Endothelial cell of umbilical vein (primary cell): ENCODE results near the gene PRR15L. TPM values are rescaled to one million over a fixed set of nuclear protein-coding genes. Genes with fewer than 3 reads are reported as not detected.

Experiments used
- BruUV-seq: library from RNA; stranded (reverse); fragments of 400-500 nt; replicated peaks from 2 replicates; lab custom pipeline; 2021; lab: Mats Ljungman, UMichigan
- CTCF ChIA-PET: fragments of 300-600, 350-600 bp; sonication (Branson Sonifier 250); formaldehyde crosslinking; loops from one replicate; lab custom pipeline; 2021; ENCODE audit warnings: antibody characterized with exemption, inconsistent platforms; lab: Charles Lee
- POLR2A ChIA-PET: fragments of 300-600, 350-600 bp; sonication (Branson Sonifier 250); formaldehyde crosslinking; loops from one replicate; lab custom pipeline; 2021; ENCODE audit warnings: antibody characterized with exemption, inconsistent platforms; lab: Charles Lee
- DNase-seq: peaks from one replicate; pipeline ENCODE4 v3.0.0-alpha.2; 2011; ENCODE audit warnings: low read depth, low spot score
- FAIRE-seq: peaks from 2 replicates; lab custom pipeline; 2011; peaks lifted over from hg19 to GRCh38; lab: Jason Lieb, UNC
- H2AFZ ChIP-seq: 2 replicates; pipeline ENCODE4 v1.6.0; 2012; ENCODE audit warnings: low read depth, low read length, control low read depth, inconsistent platforms
- H3K27ac ChIP-seq: 2 replicates; pipeline ENCODE4 v1.5.1; 2011; ENCODE audit warnings: low read depth, mild to moderate bottlenecking, control low read depth, low read length, moderate library complexity; ENCODE audit not compliant: insufficient read depth
- H3K27me3 ChIP-seq, 2 experiments: 2 replicates each; pipeline versions ENCODE4 v1.6.0 to v1.6.1; 2011; ENCODE audit warnings: low read length in 2 of 2, mixed read lengths in 1 of 2; ENCODE audit not compliant: control insufficient read depth in 2 of 2, insufficient read depth in 2 of 2
- H3K36me3 ChIP-seq, 2 experiments: 2 replicates in 1 of 2; 3 replicates in 1 of 2; pipeline ENCODE4 v1.5.1; 2011; ENCODE audit warnings: low read length in 2 of 2, mild to moderate bottlenecking in 1 of 2, moderate library complexity in 1 of 2; ENCODE audit not compliant: control insufficient read depth in 2 of 2, insufficient read depth in 2 of 2; ENCODE audit errors: extremely low read depth in 1 of 2
- H3K4me1 ChIP-seq: 3 replicates; pipeline ENCODE4 v1.5.1; 2011; ENCODE audit warnings: mild to moderate bottlenecking, low read length; ENCODE audit not compliant: control insufficient read depth, insufficient read depth; ENCODE audit errors: extremely low read depth
- H3K4me2 ChIP-seq: 2 replicates; pipeline ENCODE4 v1.6.1; 2011; ENCODE audit warnings: low read length, control low read depth, mixed read lengths; ENCODE audit not compliant: insufficient read depth
- H3K4me3 ChIP-seq, 3 experiments: fragments of 200-600 bp in 1 of 3; sonication (generic), shearing (Covaris generic) in 1 of 3; replicated peaks in 1 of 3; 2 replicates each; pipeline ENCODE4 v1.5.1; 2011 to 2016; ENCODE audit warnings: control low read depth in 3 of 3, low read length in 3 of 3, mild to moderate bottlenecking in 2 of 3, inconsistent platforms in 1 of 3, low read depth in 1 of 3, moderate library complexity in 1 of 3; ENCODE audit not compliant: insufficient read depth in 1 of 3
- H3K79me2 ChIP-seq: 2 replicates; pipeline ENCODE4 v1.6.0; 2012; ENCODE audit warnings: low read length, inconsistent platforms; ENCODE audit not compliant: control insufficient read depth, insufficient read depth
- H3K9ac ChIP-seq: replicated peaks from 2 replicates; pipeline ENCODE3; 2011; ENCODE audit warnings: low read length, control low read depth; ENCODE audit not compliant: insufficient read depth; ENCODE audit errors: extremely low read depth
- H3K9me1 ChIP-seq: replicated peaks from 3 replicates; pipeline ENCODE4 v1.6.0; 2011; ENCODE audit warnings: mild to moderate bottlenecking, low read length; ENCODE audit not compliant: control insufficient read depth, insufficient read depth; ENCODE audit errors: extremely low read depth
- H3K9me3 ChIP-seq: replicated peaks from 2 replicates; pipeline ENCODE4 v1.5.1; 2012; ENCODE audit warnings: low read length, inconsistent platforms; ENCODE audit not compliant: control insufficient read depth, insufficient read depth
- H4K20me1 ChIP-seq: replicated peaks from 2 replicates; pipeline ENCODE3; 2011; ENCODE audit warnings: mild to moderate bottlenecking, low read length; ENCODE audit not compliant: control insufficient read depth, insufficient read depth; ENCODE audit errors: extremely low read depth
- EZH2 ChIP-seq: IDR thresholded peaks from 2 replicates; pipeline ENCODE4 v1.6.1; 2012; ENCODE audit warnings: borderline replicate concordance, low read depth, mild to moderate bottlenecking, moderate library complexity, low read length, inconsistent platforms; ENCODE audit not compliant: severe bottlenecking
- FOS ChIP-seq: IDR thresholded peaks from 2 replicates; pipeline ENCODE4 v1.6.1; 2011; ENCODE audit warnings: mild to moderate bottlenecking, low read length, moderate library complexity, borderline replicate concordance; ENCODE audit not compliant: insufficient read depth
- GATA2 ChIP-seq: IDR thresholded peaks from 2 replicates; pipeline ENCODE4 v1.7.0; 2011; ENCODE audit warnings: low read depth, mild to moderate bottlenecking, moderate library complexity, mixed read lengths, low read length; ENCODE audit not compliant: insufficient read length, insufficient read depth
- JUN ChIP-seq: IDR thresholded peaks from 2 replicates; pipeline ENCODE4 v1.6.1; 2011; ENCODE audit warnings: borderline replicate concordance, low read depth; ENCODE audit not compliant: insufficient read length, insufficient read depth
- MYC ChIP-seq: IDR thresholded peaks from one replicate; pipeline ENCODE4 v1.6.1; 2011; ENCODE audit warnings: mild to moderate bottlenecking, low read depth, low read length
- POLR2A ChIP-seq: IDR thresholded peaks from 2 replicates; pipeline ENCODE4 v1.6.1; 2012; ENCODE audit warnings: low read depth, mild to moderate bottlenecking, control low read depth, low read length
- POLR2AphosphoS5 ChIP-seq: IDR thresholded peaks from 2 replicates; pipeline ENCODE4 v1.6.1; 2012; ENCODE audit warnings: low read depth, mild to moderate bottlenecking, control low read depth, low read length, moderate library complexity; ENCODE audit not compliant: insufficient read depth
- dilution Hi-C: fragments of 300-500 bp; cut with MboI; formaldehyde crosslinking; loops from one replicate; pipeline ENCODE4 v1.15.0; 2019; ENCODE audit warnings: low sequenced_read_pairs; ENCODE audit not compliant: extremely low pct_ligation_motif_present
- intact Hi-C: fragments of 100-400 bp; cut with micrococcal nuclease; formaldehyde crosslinking; loops from one replicate; pipeline ENCODE4 v1.10.0; 2022
- polyA plus RNA-seq, 4 experiments: library from polyadenylated mRNA; depleted of rRNA in 3 of 4; stranded (reverse) in 3 of 4; unstranded in 1 of 4; fragments of >200 nt; gene quantifications; 2 replicates each; pipeline versions ENCODE4 v1.2.1 to v1.2.3, GENCODE V29; 2011 to 2012; ENCODE audit warnings: missing spikeins in 1 of 4
- total RNA-seq: library from RNA; stranded (reverse); gene quantifications from 2 replicates; pipeline ENCODE4 v1.2.3, GENCODE V29; 2021
- TF ChIP-seq, protein P1 (sequence below): IDR thresholded peaks from 2 replicates; pipeline ENCODE4 v1.6.1; 2011; ENCODE audit not compliant: insufficient read depth, insufficient read length
- TF ChIP-seq, protein P2 (sequence below), 2 donors: IDR thresholded peaks; 1 replicate in 1 of 2; 2 replicates in 1 of 2; pipeline ENCODE4 v1.5.1; 2011; ENCODE audit warnings: low read length in 2 of 2, mild to moderate bottlenecking in 2 of 2, moderate library complexity in 2 of 2, control low read depth in 1 of 2, inconsistent platforms in 1 of 2, low read depth in 1 of 2; ENCODE audit not compliant: insufficient read depth in 1 of 2; ENCODE audit errors: extremely low read depth in 1 of 2

The PRR15L gene
- total and polyA plus RNA-seq, 2 donors (not counting 3 experiments of a cell fraction or from before 2014, with no cell fraction given), result not detected

DNA sequence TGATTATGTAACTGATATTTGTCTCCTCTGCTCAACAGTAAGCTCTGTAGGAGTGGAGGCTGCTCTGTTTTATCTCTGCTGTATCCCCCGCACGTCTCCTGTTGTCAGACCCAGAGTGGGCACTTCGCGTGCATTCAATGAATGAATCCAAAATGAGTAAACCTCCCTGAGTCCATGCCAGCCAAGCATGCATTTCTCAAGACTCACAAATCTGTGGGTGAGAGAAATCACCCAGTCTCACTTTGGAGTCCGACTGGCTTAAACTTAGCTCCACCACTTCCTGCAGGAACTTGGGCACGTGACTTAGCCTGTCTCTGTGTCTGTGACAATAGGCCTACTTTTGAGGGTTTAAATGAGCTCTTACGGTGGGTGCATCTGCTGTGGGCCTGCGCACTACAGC, 12.6 kb downstream of the PRR15L start:
- CTCF ChIA-PET, result interaction anchor here (1.0 to 1.3 kb wide), 3 partner anchors 12 to 73 kb away, joined by 3 to 4 read pairs (median 4); partner anchors contain the start of gene CDK5RAP3
- H2AFZ ChIP-seq, result no peak overlapping the region
- intact Hi-C loops (no loop called here), dilution Hi-C loops (no loop called here)
- TF ChIP-seq GATA2 (no peak), FOS (no peak), EZH2 (no peak), MYC (no peak), POLR2AphosphoS5 (no peak), POLR2A (no peak), JUN (no peak)
- TF ChIP-seq, protein P1, sequence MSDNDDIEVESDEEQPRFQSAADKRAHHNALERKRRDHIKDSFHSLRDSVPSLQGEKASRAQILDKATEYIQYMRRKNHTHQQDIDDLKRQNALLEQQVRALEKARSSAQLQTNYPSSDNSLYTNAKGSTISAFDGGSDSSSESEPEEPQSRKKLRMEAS, result no peak
- TF ChIP-seq, protein P2, sequence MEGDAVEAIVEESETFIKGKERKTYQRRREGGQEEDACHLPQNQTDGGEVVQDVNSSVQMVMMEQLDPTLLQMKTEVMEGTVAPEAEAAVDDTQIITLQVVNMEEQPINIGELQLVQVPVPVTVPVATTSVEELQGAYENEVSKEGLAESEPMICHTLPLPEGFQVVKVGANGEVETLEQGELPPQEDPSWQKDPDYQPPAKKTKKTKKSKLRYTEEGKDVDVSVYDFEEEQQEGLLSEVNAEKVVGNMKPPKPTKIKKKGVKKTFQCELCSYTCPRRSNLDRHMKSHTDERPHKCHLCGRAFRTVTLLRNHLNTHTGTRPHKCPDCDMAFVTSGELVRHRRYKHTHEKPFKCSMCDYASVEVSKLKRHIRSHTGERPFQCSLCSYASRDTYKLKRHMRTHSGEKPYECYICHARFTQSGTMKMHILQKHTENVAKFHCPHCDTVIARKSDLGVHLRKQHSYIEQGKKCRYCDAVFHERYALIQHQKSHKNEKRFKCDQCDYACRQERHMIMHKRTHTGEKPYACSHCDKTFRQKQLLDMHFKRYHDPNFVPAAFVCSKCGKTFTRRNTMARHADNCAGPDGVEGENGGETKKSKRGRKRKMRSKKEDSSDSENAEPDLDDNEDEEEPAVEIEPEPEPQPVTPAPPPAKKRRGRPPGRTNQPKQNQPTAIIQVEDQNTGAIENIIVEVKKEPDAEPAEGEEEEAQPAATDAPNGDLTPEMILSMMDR (IDR thresholded peaks at IDR 0.05; ENCODE audit: extremely low read depth in 1 of 2, insufficient read depth in 1 of 2, low read depth in 1 of 2, low read length in 2 of 2), result no peak
- no peak overlapping the region for H3K9ac ChIP-seq
- H3K9me3 ChIP-seq, result no peaks in the 10 kb centered on the region
- peaks cover 18% of the 10 kb centered on the region for H3K4me1 ChIP-seq
- FAIRE-seq (no peak), DNase-seq (no peak)
- no peak overlapping the region for H3K27ac ChIP-seq
- H3K27me3 ChIP-seq, result no peaks in the 10 kb centered on the region
- BruUV-seq, result no TSS peak
- H3K79me2 ChIP-seq, result peaks cover 5% of the 10 kb centered on the region
- H3K4me3 ChIP-seq, result no peak overlapping the region
- no peak overlapping the region for H3K4me2 ChIP-seq
- H3K9me1 ChIP-seq, result no peaks in the 10 kb centered on the region
- no peaks in the 10 kb centered on the region for H4K20me1 ChIP-seq
- POLR2A ChIA-PET, result no interaction called here
- H3K36me3 ChIP-seq, result peaks cover 0 to 7% of the 10 kb centered on the region in 2 experiments
